ENCODE measurements around the gene DPYD.
A peak's percentile ranks its signal among the peaks of the same experiment; 100 is the strongest.
"Not testable (repeated sequence)": the region's sequence is repeated elsewhere in the genome, so short reads cannot be mapped to it uniquely, and the experiment has no call there.

The DPYD gene

DNA sequence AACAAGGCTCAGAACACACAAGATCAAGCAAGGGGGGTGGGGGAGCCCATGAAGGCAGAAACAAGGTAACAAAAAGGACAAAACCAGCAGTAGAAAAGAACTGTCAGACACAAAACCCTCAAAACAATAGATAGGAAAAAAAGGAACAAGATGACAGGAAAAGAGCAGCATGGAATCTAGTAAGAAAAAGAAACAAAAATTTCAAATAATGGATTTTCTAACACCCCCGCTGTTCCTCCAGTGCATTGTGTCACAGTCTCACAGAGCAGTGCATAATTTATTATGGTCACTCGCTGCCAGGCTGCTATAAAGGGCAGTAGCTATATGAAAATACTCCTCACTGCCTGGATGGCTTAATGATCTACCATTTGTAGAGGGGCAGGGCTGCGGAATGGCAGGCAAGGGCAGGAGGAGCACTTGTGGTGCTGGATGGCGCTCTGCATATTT, 567.9 kb downstream of the DPYD start:
- H3K4me3 Mint-ChIP-seq, result no peak overlapping the region
- peaks cover 2% of the 10 kb centered on the region for H3K27me3 Mint-ChIP-seq (ENCODE audit: low read depth, poor library complexity)
- TF ChIP-seq, protein P1, sequence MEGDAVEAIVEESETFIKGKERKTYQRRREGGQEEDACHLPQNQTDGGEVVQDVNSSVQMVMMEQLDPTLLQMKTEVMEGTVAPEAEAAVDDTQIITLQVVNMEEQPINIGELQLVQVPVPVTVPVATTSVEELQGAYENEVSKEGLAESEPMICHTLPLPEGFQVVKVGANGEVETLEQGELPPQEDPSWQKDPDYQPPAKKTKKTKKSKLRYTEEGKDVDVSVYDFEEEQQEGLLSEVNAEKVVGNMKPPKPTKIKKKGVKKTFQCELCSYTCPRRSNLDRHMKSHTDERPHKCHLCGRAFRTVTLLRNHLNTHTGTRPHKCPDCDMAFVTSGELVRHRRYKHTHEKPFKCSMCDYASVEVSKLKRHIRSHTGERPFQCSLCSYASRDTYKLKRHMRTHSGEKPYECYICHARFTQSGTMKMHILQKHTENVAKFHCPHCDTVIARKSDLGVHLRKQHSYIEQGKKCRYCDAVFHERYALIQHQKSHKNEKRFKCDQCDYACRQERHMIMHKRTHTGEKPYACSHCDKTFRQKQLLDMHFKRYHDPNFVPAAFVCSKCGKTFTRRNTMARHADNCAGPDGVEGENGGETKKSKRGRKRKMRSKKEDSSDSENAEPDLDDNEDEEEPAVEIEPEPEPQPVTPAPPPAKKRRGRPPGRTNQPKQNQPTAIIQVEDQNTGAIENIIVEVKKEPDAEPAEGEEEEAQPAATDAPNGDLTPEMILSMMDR (IDR thresholded peaks at IDR 0.05), result no peak
- peak; percentile 3 for DNase-seq
- peaks cover 8% of the 10 kb centered on the region for H3K9me3 Mint-ChIP-seq
- H3K4me1 Mint-ChIP-seq, result peaks cover 21% of the 10 kb centered on the region
- peak overlapping the region; percentile 68 for H3K27ac Mint-ChIP-seq
- H3K36me3 Mint-ChIP-seq (ENCODE audit: low read depth), result no peaks in the 10 kb centered on the region

DNA sequence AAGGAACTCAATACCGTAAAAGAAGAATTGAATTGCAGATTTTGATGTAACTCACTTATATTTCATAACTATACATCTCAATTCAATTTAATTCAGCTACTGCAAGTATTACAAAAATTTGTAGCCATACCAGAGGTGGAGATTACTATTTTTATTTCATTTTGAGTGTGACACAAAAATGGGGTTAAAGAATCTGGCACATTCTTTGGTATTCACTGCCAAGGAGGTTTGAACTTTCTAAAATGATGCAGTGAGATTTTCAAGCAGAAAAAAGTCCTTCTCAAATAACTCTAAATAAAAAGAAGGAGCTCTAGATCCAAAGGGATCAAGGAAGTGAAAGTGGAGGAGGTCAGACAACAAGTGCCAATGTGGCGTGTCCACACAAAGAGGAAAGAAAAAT, 569.0 kb downstream of the DPYD start:
- H3K9me3 Mint-ChIP-seq, result no peaks in the 10 kb centered on the region

DNA sequence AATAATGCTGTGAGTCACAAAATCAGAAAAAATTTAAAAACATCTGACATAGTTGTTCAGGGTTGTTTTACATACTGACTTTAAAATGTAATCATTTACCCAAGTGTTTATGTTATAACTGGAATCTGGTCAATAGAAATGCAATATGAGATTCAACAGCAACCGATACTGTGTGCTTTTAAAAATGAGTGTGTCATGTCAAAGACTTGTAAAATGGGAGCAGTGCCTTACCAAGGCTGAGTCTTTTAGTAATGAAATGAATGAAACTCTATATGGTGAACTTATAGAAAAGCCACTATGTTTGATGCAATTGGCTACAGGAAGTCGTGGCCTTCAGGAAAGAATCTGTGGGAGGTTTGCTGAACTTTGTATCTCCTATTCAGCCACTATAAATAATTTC, 570.2 kb downstream of the DPYD start:
- no peak overlapping the region for H3K27ac Mint-ChIP-seq
- no peak overlapping the region for H3K4me3 Mint-ChIP-seq
- no peaks in the 10 kb centered on the region for H3K36me3 Mint-ChIP-seq (ENCODE audit: low read depth)
- no peak for DNase-seq
- H3K4me1 Mint-ChIP-seq, result peaks cover 21% of the 10 kb centered on the region
- peaks cover 2% of the 10 kb centered on the region for H3K27me3 Mint-ChIP-seq (ENCODE audit: low read depth, poor library complexity)
- no peaks in the 10 kb centered on the region for H3K9me3 Mint-ChIP-seq
- TF ChIP-seq, protein P1 (IDR thresholded peaks at IDR 0.05), result no peak

More for the DNA sequence above, 569.0 kb downstream of the DPYD start:
- Mint-ChIP-seq H3K27ac (no peak overlapping the region), H3K4me1 (peaks cover 21% of the 10 kb centered on the region), H3K27me3 (ENCODE audit: low read depth, poor library complexity) (peaks cover 2% of the 10 kb centered on the region), H3K4me3 (no peak overlapping the region), H3K36me3 (ENCODE audit: low read depth) (no peaks in the 10 kb centered on the region)
- DNase-seq, result no peak
- TF ChIP-seq, protein P1 (IDR thresholded peaks at IDR 0.05), result no peak

- Mint-ChIP-seq H3K9me3 (no peaks in the 10 kb centered on the region), H3K27me3 (ENCODE audit: low read depth, poor library complexity) (peaks cover 2% of the 10 kb centered on the region), H3K4me1 (peaks cover 21% of the 10 kb centered on the region), H3K4me3 (no peak overlapping the region), H3K36me3 (ENCODE audit: low read depth) (no peaks in the 10 kb centered on the region), H3K27ac (no peak overlapping the region)
- DNase-seq, result no peak
- TF ChIP-seq, protein P1 (IDR thresholded peaks at IDR 0.05), result no peak
These were observed 570.6 kb downstream of the DPYD start for GRCh38 chr1:97350241-97350640.

DNA sequence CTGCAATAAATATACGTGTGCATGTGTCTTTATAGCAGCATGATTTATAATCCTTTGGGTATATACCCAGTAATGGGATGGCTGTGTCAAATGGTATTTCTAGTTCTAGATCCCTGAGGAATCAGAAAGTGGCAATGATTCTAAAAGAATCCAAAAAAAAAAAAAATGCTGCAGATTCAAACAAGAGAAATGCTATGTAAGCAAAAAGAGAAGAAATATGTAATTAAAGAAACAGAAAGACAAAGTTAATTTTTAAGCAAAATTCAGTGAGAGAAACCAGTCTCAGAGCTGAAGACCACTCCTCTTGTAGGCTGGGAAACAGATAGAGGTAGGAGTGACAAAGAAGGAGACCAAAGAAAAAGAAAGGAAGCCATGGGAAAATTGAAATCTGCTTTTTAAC, 571.0 kb downstream of the DPYD start:
- not testable (repeated sequence) for H3K36me3 Mint-ChIP-seq (ENCODE audit: low read depth)

DNA sequence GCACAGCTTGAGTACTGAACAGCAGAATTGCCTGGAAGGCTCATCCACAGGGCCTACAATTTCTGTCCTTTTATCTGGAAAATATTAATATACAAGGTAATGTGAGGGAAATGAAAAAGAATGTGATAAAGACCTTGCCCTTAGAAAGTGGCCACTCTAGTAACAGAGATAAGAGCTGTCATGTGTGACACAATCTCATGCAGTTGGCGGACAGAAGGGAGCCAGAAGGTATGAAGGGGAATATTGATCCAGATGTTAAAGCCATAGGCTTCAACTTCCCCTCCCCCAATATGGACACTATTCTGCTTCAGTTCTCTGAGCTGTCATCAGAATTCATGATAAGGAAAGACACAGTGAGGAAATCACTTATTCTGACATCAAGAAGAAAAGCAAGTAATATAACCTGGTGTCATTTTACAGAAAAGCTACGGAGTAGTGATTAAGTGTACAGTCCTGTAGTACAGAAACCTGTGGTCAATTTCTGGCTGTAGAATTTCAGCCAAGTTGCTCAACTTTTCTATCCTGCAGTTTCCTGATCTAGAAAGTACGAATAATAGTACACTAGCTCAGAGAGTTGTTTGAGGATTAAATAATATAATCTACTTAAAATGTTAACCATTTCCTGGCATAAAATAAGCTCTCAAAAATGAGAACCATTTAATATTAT, 572.1 kb downstream of the DPYD start:
- Mint-ChIP-seq H3K27ac (no peak overlapping the region), H3K27me3 (ENCODE audit: low read depth, poor library complexity) (peaks cover 2% of the 10 kb centered on the region), H3K9me3 (no peaks in the 10 kb centered on the region), H3K4me3 (no peak overlapping the region), H3K36me3 (ENCODE audit: low read depth) (no peaks in the 10 kb centered on the region), H3K4me1 (peaks cover 21% of the 10 kb centered on the region)
- no peak for DNase-seq
- TF ChIP-seq, protein P1 (IDR thresholded peaks at IDR 0.05), result no peak

More for the DNA sequence above, 571.0 kb downstream of the DPYD start:
- H3K9me3 Mint-ChIP-seq; H3K27ac Mint-ChIP-seq; H3K27me3 Mint-ChIP-seq (ENCODE audit: low read depth, poor library complexity); DNase-seq; H3K4me3 Mint-ChIP-seq: not testable (repeated sequence)
- peaks cover 21% of the 10 kb centered on the region for H3K4me1 Mint-ChIP-seq

Measured in nephron progenitor cell (in vitro differentiated cells).